ENCODE data around the gene TXNDC2. TPM values are rescaled to one million over a fixed set of nuclear protein-coding genes. Genes with fewer than 3 reads are reported as not detected.
A peak's percentile ranks its signal among the peaks of the same experiment; 100 is the strongest.

TXNDC2 gene
- total and polyA plus RNA-seq, 2 donors = 0.08 TPM; not detected in 1

DNA sequence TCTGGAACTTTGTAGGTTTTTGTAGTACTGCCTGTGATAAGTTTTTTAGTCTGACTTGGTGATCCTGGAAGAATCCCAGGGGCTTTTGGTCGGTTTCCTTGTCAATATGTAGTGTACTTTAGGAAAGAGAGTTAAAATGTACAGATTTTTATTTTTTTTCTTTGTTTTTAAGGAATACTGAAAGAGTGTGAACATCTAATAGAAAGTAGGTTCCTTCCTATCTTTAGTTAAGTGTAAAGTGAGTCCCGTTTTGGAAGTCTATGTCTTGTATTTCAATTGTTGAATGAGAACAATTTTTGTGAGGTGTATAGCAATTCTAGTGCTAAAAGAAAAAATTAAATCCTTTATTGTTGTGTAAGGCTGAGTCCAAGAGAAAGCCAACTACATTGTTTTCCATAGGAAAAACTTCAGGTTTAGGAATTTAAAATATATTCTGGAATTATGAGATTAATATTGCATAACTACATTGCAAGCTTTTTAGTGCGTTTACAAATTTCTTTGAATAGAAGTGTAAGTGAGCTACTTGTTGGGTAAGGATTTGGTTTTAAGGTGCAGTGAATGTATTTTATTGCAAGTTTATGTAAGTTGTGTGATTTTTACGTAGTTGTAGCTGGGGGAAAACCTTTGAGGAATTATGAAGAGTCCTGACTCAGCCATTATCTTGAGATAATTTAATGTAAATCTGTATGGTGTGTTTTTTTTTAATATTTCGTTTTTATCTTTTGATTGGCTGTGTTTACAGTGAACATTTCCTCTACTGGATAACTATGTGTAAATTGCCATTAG lies 29.7 kb downstream of the TXNDC2 start:
- Histone ChIP-seq H3K27ac (ENCODE audit: low read depth) (peak overlapping the region; percentile 100), H3K4me3 (ENCODE audit: low read depth, low read length) (peak overlapping the region; percentile 100), H3K4me1 (ENCODE audit: insufficient read depth) (peaks cover 2% of the 10 kb centered on the region), H3K36me3 (ENCODE audit: insufficient read depth) (no peaks in the 10 kb centered on the region)
- DNase-seq (ENCODE audit: extremely low spot score) = no peak
- WGBS = 13% methylated on average over 5 of the region's 5 CpGs

DNA sequence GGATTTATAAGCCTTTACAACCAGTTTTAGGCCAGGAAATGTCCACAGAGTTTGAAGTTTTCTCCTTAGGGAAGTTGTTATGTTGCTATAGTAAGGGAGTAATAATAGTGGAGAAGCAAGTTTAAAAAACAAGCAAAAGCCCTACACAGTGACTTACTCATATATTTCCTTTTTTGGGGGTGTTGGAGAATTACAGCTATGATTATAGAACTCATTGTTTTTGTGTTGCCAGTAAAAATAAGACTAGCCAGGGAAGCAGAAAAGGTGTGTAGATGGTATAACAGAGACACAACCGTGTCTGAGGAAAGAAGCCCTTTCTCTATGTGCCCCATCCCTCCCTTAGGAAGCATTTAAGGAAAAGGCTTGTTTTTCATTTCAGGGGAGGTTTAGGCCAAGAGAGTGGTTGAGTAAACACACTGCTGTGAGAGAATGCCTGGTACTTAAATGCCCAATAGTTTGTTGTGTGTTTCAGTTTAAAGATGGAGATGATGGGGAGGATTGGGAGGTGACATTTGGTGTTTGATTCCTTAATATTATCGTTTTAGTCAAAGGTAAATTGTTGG lies 30.4 kb downstream of the TXNDC2 start:
- H3K4me1 ChIP-seq (ENCODE audit: insufficient read depth) = peaks cover 3% of the 10 kb centered on the region
- WGBS = 26% methylated on average over 2 of the region's 2 CpGs
- H3K36me3 ChIP-seq (ENCODE audit: insufficient read depth) = no peaks in the 10 kb centered on the region
- peak overlapping the region; percentile 10 for H3K4me3 ChIP-seq (ENCODE audit: low read depth, low read length)
- DNase-seq (ENCODE audit: extremely low spot score) = no peak
- H3K27ac ChIP-seq (ENCODE audit: low read depth) = no peak overlapping the region

DNA sequence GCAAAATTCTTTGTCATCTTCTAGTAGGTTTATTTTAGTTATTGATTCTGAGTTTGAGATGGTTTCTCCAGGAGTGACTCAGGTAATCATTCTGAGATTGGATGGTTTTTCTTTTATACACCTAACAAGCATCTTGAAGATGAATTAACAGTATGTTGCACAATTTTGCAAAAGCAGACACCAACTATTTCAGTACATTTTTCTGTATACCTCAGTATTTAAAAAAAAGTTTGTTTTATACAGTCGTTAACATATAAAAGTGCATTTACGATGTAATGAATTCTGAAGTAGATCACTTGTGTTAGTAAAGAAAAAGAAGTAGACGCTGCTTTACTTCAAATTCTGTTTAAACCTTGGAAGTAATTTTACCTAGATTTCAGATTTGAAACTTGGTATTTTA lies 31.0 kb downstream of the TXNDC2 start:
- Histone ChIP-seq H3K4me1 (ENCODE audit: insufficient read depth) (peaks cover 3% of the 10 kb centered on the region), H3K36me3 (ENCODE audit: insufficient read depth) (no peaks in the 10 kb centered on the region), H3K27ac (ENCODE audit: low read depth) (no peak overlapping the region), H3K4me3 (ENCODE audit: low read depth, low read length) (no peak overlapping the region)
- no peak for DNase-seq (ENCODE audit: extremely low spot score)
- 74% methylated on average over 3 of the region's 3 CpGs for WGBS

DNA sequence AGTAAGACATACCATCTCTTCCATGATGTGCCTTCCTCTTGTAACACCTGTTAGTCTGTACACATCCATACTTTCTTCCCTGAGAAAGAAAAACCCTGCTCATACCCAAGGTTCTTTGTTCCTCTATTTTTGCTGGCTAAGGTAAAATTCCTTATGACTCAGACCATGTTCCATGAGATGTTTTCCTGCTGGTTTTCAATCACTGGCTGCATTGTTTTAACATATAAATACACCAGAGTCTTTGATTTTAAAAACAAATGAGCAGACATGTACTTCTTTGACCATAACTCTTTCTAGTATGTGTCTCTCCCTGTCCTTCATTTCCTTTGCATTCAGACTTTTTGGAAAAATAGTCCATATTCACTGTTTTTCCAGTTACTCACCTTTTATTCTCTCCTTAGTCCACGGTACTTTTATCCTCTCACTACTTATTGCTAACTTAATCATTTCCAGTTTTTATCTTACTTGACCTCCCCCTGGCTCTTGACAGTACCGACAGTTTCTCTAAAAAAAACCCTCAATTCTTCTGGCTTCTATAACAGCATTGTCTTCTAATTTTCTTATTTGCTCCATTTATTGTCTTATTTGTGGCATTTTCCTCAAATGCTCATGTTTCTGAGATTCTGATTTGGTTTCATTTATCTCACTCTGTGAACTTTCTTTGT lies 32.4 kb downstream of the TXNDC2 start:
- H3K27ac ChIP-seq (ENCODE audit: low read depth) = no peak overlapping the region
- H3K36me3 ChIP-seq (ENCODE audit: insufficient read depth) = no peaks in the 10 kb centered on the region
- no peak overlapping the region for H3K4me3 ChIP-seq (ENCODE audit: low read depth, low read length)
- 51% methylated on average over 2 of the region's 2 CpGs for WGBS
- peaks cover 3% of the 10 kb centered on the region for H3K4me1 ChIP-seq (ENCODE audit: insufficient read depth)
- DNase-seq (ENCODE audit: extremely low spot score) = no peak

DNA sequence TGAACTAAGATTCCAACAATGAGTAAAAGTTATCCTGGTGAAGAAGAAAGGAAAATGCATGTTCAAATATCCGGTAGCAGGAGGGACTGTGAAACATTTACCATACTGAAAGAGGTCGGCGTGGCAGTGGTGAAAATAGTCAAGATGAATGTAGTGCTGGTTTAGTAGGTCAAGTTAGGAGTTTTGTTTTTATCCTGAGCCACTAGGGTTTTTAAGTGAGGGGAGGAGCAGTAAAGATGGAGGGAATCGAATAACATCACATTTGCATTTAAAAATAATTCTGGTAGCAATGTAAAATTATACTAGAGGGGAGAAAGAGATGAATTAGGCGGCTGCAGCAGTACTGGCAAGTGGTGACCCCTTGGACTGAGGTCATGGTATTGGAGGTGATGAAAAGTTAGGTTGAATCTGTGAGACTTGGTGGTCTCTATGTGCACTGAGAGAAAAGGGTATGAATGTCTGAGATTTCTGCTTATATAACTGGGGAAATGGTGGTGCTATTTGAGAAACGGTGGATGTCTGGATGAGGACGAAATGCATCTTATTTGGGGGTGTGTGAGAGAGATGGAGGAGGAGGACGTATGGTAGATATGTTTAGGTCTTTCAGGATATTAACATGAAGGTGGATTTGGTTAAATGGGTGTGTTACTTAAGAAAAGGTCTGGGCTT lies 33.9 kb downstream of the TXNDC2 start:
- Histone ChIP-seq H3K27ac (ENCODE audit: low read depth) (no peak overlapping the region), H3K4me1 (ENCODE audit: insufficient read depth) (peaks cover 3% of the 10 kb centered on the region), H3K4me3 (ENCODE audit: low read depth, low read length) (no peak overlapping the region), H3K36me3 (ENCODE audit: insufficient read depth) (no peaks in the 10 kb centered on the region)
- no peak for DNase-seq (ENCODE audit: extremely low spot score)
- 84% methylated on average over 8 of the region's 8 CpGs for WGBS

DNA sequence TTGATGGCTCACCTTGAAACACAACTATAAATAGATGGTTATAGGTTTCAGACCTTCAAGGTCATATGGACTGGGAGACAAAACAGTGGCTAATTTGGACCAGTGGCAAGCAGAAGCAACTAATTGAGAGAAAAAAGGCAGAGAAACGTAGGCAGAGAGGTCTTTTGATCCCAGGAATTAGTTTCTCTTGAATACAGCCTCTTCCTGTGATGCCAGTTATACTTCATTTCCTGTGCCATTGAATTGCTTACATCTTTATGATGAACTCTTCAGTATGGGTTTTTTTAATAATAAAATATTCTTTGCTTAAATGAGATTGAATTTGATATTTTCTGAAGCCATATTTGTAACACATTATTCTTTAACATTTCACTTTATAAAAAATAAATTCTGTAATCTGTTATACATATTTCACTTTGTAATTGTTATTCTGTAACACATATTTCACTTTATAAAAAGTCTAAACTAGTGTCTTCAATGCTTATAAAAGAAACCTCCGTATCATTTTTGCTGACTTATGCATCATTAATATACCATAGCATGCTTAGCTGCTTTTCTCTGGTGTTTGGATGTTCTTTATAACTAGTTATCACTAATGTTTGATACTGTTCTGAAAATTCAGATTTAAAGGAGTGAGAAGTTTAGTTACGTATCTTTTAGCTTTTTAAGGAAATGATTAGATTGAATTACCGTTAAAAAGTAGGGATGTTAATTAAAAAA lies 37.0 kb downstream of the TXNDC2 start:
- Histone ChIP-seq H3K36me3 (ENCODE audit: insufficient read depth) (no peaks in the 10 kb centered on the region), H3K4me3 (ENCODE audit: low read depth, low read length) (no peak overlapping the region), H3K4me1 (ENCODE audit: insufficient read depth) (peaks cover 8% of the 10 kb centered on the region), H3K27ac (ENCODE audit: low read depth) (no peak overlapping the region)
- no peak for DNase-seq (ENCODE audit: extremely low spot score)
- WGBS = 64% methylated on average over 4 of the region's 4 CpGs

DNA sequence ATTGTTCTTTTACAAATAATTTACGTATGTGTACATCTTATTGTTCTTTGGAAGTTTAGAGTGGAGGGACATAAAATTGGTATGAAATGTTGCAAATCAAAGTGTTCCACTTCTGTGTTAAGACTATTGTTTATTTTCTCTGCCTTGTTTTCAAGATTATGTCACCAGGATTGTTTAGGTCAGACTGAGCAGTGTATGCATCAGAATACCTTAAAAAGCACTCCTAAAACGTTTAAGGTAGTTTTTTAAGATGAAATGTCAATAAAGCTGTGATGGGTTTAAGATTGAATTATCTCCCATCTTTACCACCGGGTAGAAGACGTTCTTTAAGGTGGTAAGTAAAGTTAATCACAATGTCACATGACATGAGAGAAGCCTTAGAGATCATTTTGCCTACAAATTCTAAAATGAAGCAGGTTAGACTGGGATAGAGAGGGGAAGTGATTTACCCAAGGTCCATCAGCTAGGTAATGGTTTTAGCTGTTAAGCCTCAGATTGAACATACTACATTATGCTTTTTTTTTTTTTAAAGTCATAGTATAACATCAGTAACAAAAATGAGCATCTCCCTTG lies 38.7 kb downstream of the TXNDC2 start:
- no peak for DNase-seq (ENCODE audit: extremely low spot score)
- no peak overlapping the region for H3K27ac ChIP-seq (ENCODE audit: low read depth)
- WGBS = 36% methylated on average over 4 of the region's 4 CpGs
- H3K36me3 ChIP-seq (ENCODE audit: insufficient read depth) = no peaks in the 10 kb centered on the region
- peaks cover 8% of the 10 kb centered on the region for H3K4me1 ChIP-seq (ENCODE audit: insufficient read depth)
- H3K4me3 ChIP-seq (ENCODE audit: low read depth, low read length) = no peak overlapping the region

DNA sequence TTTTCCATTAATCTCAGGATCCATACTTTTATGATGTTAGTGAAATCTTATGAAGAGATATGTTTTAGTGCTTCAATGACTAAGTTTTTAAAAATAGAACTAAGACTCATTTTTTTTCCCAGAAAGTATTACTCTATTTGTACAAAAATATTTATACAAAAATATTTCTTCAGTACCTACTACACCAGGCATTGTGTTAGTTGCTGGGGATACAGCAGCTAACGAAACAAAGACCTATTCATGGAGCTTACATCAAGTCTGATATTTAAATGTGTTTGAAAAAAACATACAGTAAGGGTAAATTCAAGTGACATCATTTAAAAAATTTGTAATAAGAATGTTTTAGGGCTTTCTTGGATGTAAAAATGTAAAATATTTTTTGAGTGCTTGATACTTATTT lies 39.6 kb downstream of the TXNDC2 start:
- H3K27ac ChIP-seq (ENCODE audit: low read depth) = no peak overlapping the region
- no peaks in the 10 kb centered on the region for H3K36me3 ChIP-seq (ENCODE audit: insufficient read depth)
- no peak for DNase-seq (ENCODE audit: extremely low spot score)
- peaks cover 8% of the 10 kb centered on the region for H3K4me1 ChIP-seq (ENCODE audit: insufficient read depth)
- no peak overlapping the region for H3K4me3 ChIP-seq (ENCODE audit: low read depth, low read length)
- WGBS = 57% methylated on average over 1 of the region's 1 CpG

DNA sequence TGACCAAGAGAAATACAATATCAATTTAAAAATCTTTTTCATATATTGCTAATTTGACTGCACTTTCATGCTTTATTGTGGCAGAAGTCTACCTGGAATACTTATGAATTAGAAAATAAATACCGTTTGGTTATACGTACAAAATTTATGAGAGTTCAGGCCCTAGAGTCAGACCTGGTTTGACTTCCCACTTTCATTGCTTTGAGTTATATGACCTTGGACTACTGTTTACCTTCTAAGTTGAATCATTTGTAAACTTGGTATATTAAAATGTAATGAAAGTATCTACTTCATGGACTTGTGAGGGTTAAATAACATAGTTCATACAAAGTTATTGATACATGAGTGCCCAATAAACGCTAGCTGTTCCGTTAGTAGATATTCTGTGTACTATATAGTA lies 40.0 kb downstream of the TXNDC2 start:
- H3K4me3 ChIP-seq (ENCODE audit: low read depth, low read length) = no peak overlapping the region
- WGBS = 76% methylated on average over 4 of the region's 4 CpGs
- no peak overlapping the region for H3K27ac ChIP-seq (ENCODE audit: low read depth)
- no peak for DNase-seq (ENCODE audit: extremely low spot score)
- H3K36me3 ChIP-seq (ENCODE audit: insufficient read depth) = no peaks in the 10 kb centered on the region
- peaks cover 5% of the 10 kb centered on the region for H3K4me1 ChIP-seq (ENCODE audit: insufficient read depth)

DNA sequence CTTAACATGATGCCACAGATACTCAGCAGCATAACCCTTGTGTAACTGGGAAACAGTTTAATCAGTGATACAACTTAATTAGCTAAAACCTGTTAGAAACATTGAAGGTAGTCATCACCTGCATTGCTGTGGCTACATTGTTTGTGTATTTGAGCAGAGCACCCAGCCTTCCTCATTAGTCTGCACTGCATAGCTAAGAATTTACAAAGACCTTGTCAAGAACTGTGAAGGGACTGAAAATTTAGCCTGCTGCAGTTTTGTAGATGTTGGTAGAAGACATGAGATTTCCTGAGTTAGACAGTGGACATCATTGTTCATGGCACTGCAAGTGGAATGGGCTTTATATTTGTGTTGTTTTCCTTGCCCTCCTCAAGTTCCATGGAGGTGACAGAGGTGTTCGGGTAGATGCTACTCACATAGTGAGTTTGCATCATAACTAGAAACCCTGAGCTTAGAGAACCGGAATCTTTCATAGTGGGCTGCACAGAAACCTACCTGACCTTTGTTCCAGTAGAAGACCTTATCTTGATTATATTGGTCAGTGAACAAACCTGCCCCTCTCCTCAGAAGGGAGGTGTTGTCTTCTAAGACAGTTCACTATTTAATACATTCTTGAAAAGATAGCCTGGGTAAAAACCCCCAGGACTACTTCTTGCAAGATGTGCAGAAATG lies 40.6 kb downstream of the TXNDC2 start:
- Histone ChIP-seq H3K4me3 (ENCODE audit: low read depth, low read length) (no peak overlapping the region), H3K36me3 (ENCODE audit: insufficient read depth) (no peaks in the 10 kb centered on the region), H3K4me1 (ENCODE audit: insufficient read depth) (peaks cover 5% of the 10 kb centered on the region), H3K27ac (ENCODE audit: low read depth) (no peak overlapping the region)
- DNase-seq (ENCODE audit: extremely low spot score) = no peak
- 89% methylated on average over 2 of the region's 2 CpGs for WGBS

DNA sequence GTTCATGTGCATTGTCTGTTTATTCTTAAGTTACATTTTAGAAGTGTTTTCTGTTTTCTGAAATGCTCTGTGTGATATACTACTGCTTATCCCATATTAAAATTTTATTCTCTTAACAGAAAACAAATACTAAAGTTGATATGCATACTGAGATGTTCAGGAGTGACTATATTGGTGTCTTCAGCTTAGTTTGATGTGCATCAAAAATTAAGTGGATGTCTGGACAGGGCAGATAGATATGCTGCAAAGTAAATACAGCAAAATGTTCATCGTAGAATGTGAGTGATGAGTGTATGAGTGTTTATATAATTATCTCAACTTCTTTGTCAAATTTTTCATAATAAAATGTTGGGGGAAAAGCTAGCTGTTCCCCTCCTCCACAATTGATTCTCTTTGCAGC lies 41.2 kb downstream of the TXNDC2 start:
- Histone ChIP-seq H3K27ac (ENCODE audit: low read depth) (no peak overlapping the region), H3K4me1 (ENCODE audit: insufficient read depth) (peaks cover 5% of the 10 kb centered on the region), H3K4me3 (ENCODE audit: low read depth, low read length) (no peak overlapping the region), H3K36me3 (ENCODE audit: insufficient read depth) (no peaks in the 10 kb centered on the region)
- 56% methylated on average over 1 of the region's 1 CpG for WGBS
- no peak for DNase-seq (ENCODE audit: extremely low spot score)

DNA sequence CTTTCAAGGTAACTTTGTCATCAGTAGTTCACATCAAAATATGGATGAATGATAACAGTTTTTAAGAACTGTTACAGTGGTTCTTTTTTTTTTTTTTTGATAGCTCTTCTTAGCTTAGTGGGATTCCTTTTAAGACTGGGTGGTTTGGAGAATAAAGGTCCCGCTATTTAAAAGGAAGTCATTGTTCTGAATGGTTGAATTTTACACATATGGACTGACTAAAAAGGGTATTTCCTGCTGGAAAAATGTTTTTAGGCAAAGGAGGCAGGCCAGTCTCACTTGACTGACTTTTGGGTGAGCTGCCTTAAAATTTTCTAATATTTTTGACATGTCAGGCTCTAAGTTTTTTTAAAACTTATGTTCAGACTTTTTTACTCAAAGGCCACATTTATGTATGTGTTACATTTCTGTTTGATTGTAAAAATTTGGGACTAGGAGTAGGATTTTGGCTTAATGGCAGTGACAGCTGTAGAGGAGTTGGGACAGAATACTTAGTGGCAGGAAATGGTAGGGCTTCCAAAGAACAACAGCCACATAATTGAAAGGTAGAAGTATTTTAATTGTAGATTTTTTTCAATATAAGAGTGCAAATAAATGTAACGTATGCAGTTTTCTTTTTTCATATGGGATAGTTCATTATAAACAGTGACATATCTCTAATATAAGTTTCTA lies 41.8 kb downstream of the TXNDC2 start:
- H3K4me3 ChIP-seq (ENCODE audit: low read depth, low read length) = no peak overlapping the region
- 82% methylated on average over 2 of the region's 2 CpGs for WGBS

More for the DNA sequence above, 41.8 kb downstream of the TXNDC2 start:
- no peaks in the 10 kb centered on the region for H3K36me3 ChIP-seq (ENCODE audit: insufficient read depth)
- no peak for DNase-seq (ENCODE audit: extremely low spot score)
- no peak overlapping the region for H3K27ac ChIP-seq (ENCODE audit: low read depth)
- peaks cover 5% of the 10 kb centered on the region for H3K4me1 ChIP-seq (ENCODE audit: insufficient read depth)

Measured in urinary bladder (tissue), 4 donors.